RWPE2 (cell line): ENCODE measurements around the gene ZNF316.
"Not testable (repeated sequence)": the region's sequence is repeated elsewhere in the genome, so short reads cannot be mapped to it uniquely, and the experiment has no call there.

ENCODE experiments used
- ATAC-seq: fragments of 200-7000 bp; cut with Tn5 transposase; 3 replicates; pipeline ENCODE4 v1.9.1; 2021; ENCODE audit warnings: low read depth
- DNase-seq: peaks from one replicate; pipeline ENCODE4 v3.0.0-alpha.2; 2020; ENCODE audit warnings: low spot score
- H3K27ac ChIP-seq: fragments of 450-650 bp; 2 replicates; pipeline ENCODE4 v1.5.1; 2017; ENCODE audit warnings: mild to moderate bottlenecking; ENCODE audit not compliant: poor library complexity, severe bottlenecking
- H3K27me3 ChIP-seq: fragments of 250-450 bp; sonication (Bioruptor Pico); 2 replicates; pipeline ENCODE4 v1.5.1; 2021; ENCODE audit warnings: mild to moderate bottlenecking, moderate library complexity; ENCODE audit not compliant: insufficient read depth, poor library complexity, severe bottlenecking
- H3K36me3 ChIP-seq: fragments of 250-450 bp; sonication (Bioruptor Pico); 2 replicates; pipeline ENCODE4 v1.5.1; 2020; ENCODE audit warnings: low read depth, mild to moderate bottlenecking, moderate library complexity
- H3K4me1 ChIP-seq: fragments of 250-450 bp; sonication (Bioruptor Pico); 2 replicates; pipeline ENCODE4 v1.5.1; 2021; ENCODE audit warnings: mild to moderate bottlenecking, moderate library complexity; ENCODE audit not compliant: insufficient read depth, poor library complexity, severe bottlenecking
- H3K4me3 ChIP-seq: fragments of 250-450 bp; sonication (Bioruptor Pico); 2 replicates; pipeline ENCODE4 v1.5.1; 2021; ENCODE audit warnings: mild to moderate bottlenecking, moderate library complexity; ENCODE audit not compliant: severe bottlenecking
- H3K9me3 ChIP-seq: fragments of 250-450 bp; sonication (Bioruptor Pico); 2 replicates; pipeline ENCODE4 v1.5.1; 2021; ENCODE audit warnings: mild to moderate bottlenecking, moderate library complexity; ENCODE audit not compliant: severe bottlenecking
- TF ChIP-seq, protein P1 (sequence below): fragments of 450-650 bp; IDR thresholded peaks from one replicate; pipeline ENCODE4 v1.5.1; 2017; ENCODE audit warnings: mild to moderate bottlenecking, moderate library complexity; ENCODE audit not compliant: poor library complexity, severe bottlenecking

The ZNF316 gene

DNA sequence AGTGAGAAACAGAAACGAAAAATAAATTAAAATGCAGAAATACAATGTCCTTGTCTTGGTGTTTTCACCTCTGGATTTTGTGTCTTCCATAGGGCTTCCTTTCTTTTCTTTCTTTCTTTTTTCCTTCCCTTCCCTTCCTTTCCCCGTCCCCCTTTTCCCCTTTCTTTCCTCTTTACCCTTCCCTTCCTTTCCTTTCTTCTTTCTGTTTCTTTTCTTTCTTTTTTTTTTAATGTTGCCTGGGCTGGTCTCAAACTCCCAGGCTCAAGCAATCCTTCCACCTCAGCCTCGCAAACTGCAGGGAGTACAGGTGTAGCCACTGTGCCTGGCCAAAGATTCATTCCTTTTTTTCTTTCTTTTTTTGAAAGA is 12.9 kb upstream of the ZNF316 start:
- ATAC-seq (no peak), DNase-seq (no peak)
- H3K4me1 ChIP-seq, result no peaks in the 10 kb centered on the region
- no peaks in the 10 kb centered on the region for H3K27me3 ChIP-seq
- H3K9me3 ChIP-seq, result peaks cover 1% of the 10 kb centered on the region
- H3K36me3 ChIP-seq, result no peaks in the 10 kb centered on the region
- no peak overlapping the region for H3K27ac ChIP-seq
- TF ChIP-seq, protein P1, sequence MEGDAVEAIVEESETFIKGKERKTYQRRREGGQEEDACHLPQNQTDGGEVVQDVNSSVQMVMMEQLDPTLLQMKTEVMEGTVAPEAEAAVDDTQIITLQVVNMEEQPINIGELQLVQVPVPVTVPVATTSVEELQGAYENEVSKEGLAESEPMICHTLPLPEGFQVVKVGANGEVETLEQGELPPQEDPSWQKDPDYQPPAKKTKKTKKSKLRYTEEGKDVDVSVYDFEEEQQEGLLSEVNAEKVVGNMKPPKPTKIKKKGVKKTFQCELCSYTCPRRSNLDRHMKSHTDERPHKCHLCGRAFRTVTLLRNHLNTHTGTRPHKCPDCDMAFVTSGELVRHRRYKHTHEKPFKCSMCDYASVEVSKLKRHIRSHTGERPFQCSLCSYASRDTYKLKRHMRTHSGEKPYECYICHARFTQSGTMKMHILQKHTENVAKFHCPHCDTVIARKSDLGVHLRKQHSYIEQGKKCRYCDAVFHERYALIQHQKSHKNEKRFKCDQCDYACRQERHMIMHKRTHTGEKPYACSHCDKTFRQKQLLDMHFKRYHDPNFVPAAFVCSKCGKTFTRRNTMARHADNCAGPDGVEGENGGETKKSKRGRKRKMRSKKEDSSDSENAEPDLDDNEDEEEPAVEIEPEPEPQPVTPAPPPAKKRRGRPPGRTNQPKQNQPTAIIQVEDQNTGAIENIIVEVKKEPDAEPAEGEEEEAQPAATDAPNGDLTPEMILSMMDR, result no peak
- no peak overlapping the region for H3K4me3 ChIP-seq

DNA sequence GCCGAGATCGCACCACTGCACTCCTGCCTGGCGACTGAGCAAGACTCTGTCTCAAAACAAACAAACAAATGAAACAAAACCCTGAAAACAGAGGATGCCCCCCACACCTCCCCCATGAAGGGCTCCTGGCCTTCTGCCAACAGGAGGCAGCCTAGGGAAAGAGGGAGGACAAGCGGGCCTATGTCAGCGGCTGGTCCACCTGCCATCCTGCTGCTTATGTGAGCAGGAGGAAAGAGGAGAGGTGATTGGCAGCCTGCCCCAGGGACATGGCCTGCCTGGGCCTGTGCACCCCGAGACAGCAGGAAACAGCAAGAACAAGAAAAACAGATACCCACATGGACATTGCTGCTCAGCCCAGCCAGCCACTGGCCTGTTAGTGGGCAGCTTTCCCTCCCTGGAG is 9.1 kb upstream of the ZNF316 start:
- TF ChIP-seq, protein P1, result no peak
- H3K4me1 ChIP-seq, result no peaks in the 10 kb centered on the region
- H3K4me3 ChIP-seq, result no peak overlapping the region
- H3K9me3 ChIP-seq, result peaks cover 1% of the 10 kb centered on the region
- H3K36me3 ChIP-seq, result no peaks in the 10 kb centered on the region
- peak; percentile 64 for ATAC-seq
- H3K27me3 ChIP-seq, result no peaks in the 10 kb centered on the region
- no peak overlapping the region for H3K27ac ChIP-seq
- DNase-seq, result no peak

DNA sequence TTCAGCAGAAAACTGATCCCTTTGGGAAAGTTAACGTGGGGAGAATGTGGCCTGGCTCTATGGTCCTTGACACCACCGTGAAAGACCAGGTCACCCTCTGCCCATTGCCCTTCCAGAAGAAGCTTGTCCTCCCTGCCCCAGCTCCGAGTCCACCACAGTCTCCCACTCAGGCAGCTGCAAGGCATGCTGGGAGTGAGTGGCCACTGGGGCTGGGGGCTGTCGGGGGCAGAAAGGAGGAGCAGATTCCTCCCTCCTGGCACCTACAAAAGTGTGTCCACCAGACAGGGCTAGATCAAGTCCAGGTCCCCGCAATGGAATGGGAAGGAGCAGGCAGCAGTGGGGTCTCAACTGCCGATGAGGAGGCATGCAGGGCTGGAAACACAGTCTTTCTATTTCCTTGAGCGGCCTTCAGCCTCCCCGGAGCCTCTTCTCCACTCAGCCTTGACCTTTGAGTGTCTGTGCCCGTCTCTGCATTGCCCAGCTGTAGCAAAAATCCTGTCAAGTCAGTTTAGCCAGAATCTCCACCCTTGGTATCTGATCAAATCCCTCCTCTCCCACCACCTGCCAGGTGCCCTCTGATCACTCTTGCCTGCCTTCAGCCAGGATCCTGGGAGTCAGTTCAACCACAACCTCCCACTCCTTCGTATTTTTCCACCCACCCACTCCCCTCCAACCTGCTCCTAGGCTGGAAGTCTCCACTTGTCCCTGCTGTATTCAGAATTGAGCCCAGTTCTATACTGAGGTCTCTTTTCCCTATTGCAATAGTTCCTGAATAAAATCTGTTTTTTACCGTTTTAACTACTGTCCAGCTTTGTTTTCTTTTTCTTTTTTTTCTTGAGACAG is 6.9 kb upstream of the ZNF316 start:
- no peak for ATAC-seq
- Histone ChIP-seq H3K36me3 (no peaks in the 10 kb centered on the region), H3K4me1 (no peaks in the 10 kb centered on the region), H3K27me3 (no peaks in the 10 kb centered on the region), H3K9me3 (peaks cover 1% of the 10 kb centered on the region), H3K4me3 (no peak overlapping the region), H3K27ac (no peak overlapping the region)
- no peak for DNase-seq
- TF ChIP-seq, protein P1, result no peak

DNA sequence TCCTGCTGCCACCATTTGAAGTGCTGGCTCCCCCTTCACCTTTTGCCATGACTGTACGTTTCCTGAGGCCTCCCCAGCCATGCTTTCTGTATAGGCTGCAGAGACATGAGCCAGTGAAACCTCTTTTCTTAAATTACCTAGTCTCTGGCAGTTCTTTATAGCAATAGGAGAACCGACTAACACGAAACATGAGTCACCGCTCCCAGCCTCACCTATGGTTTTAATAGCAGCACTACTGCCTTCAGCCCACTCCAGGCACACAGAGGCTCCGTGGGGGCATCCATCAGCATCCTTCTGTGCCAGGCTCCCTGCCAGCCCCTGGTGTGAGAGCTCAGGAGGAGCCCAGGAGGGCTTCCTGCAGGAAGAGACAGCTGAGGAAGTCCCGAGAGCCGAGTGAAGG is 5.5 kb upstream of the ZNF316 start:
- Histone ChIP-seq H3K36me3 (no peaks in the 10 kb centered on the region), H3K27me3 (no peaks in the 10 kb centered on the region), H3K27ac (no peak overlapping the region), H3K4me1 (no peaks in the 10 kb centered on the region), H3K9me3 (peaks cover 1% of the 10 kb centered on the region), H3K4me3 (no peak overlapping the region)
- ATAC-seq (peak; percentile 60; the same call in 2 of the 3 replicates), DNase-seq (peak; percentile 43)
- TF ChIP-seq, protein P1, result no peak

DNA sequence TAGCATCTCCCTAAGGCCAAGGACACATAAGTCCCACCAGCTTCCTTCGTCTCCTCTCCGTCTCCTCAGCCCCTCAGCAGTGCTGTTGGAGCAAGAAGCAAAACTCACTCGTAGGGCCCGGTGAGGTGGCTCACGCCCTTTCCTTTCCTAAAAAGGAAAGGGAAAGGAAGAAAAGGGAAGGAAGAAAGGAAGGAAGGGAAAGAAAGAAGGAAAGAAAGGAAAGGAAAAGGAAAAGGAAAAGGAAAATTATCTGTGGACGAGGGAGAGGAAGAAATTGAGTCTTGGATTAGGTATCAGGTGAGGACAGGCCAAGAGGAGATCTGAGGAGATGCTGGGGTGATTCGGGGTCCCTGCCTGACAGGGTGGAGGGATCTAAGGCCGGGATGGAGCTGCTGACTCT is 3.1 kb upstream of the ZNF316 start:
- TF ChIP-seq, protein P1, result no peak

DNA sequence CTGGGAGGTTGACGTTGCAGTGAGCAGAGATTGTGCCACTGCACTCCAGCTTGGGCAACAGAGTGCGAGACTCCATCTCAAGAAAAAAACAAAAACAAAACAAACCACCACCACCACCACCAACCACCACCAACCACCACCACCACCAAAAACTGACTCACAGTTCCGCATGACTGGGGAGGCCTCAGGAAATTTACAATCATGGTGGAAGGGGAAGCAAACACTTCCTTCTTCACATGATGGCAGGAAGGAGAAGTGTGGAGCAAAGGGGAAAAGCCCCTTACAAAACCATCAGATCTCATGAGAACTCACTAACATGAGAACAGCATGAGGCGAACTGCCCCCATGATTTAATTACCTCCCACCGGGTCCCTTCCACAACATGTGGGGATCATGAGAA is 2.1 kb upstream of the ZNF316 start:
- H3K27ac ChIP-seq, H3K4me3 ChIP-seq, H3K4me1 ChIP-seq, H3K9me3 ChIP-seq, ATAC-seq, H3K27me3 ChIP-seq, DNase-seq, H3K36me3 ChIP-seq: not testable (repeated sequence)

More for the DNA sequence above, 3.1 kb upstream of the ZNF316 start:
- no peak overlapping the region for H3K27ac ChIP-seq
- H3K9me3 ChIP-seq, result no peaks in the 10 kb centered on the region
- no peak overlapping the region for H3K4me3 ChIP-seq
- H3K27me3 ChIP-seq, result no peaks in the 10 kb centered on the region
- DNase-seq (no peak), ATAC-seq (no peak)
- no peaks in the 10 kb centered on the region for H3K36me3 ChIP-seq
- H3K4me1 ChIP-seq, result no peaks in the 10 kb centered on the region
